HG03432 (cell line): ENCODE measurements around the gene G6PC1.
"Not testable (repeated sequence)": the region's sequence is repeated elsewhere in the genome, so short reads cannot be mapped to it uniquely, and the experiment has no call there.

Experiments
- ATAC-seq: cut with Tn5 transposase; IDR thresholded peaks from one replicate; pipeline ENCODE4 v1.9.1; 2021; ENCODE audit warnings: mild to moderate bottlenecking, moderate library complexity; ENCODE audit not compliant: unreplicated experiment

Gene G6PC1

DNA sequence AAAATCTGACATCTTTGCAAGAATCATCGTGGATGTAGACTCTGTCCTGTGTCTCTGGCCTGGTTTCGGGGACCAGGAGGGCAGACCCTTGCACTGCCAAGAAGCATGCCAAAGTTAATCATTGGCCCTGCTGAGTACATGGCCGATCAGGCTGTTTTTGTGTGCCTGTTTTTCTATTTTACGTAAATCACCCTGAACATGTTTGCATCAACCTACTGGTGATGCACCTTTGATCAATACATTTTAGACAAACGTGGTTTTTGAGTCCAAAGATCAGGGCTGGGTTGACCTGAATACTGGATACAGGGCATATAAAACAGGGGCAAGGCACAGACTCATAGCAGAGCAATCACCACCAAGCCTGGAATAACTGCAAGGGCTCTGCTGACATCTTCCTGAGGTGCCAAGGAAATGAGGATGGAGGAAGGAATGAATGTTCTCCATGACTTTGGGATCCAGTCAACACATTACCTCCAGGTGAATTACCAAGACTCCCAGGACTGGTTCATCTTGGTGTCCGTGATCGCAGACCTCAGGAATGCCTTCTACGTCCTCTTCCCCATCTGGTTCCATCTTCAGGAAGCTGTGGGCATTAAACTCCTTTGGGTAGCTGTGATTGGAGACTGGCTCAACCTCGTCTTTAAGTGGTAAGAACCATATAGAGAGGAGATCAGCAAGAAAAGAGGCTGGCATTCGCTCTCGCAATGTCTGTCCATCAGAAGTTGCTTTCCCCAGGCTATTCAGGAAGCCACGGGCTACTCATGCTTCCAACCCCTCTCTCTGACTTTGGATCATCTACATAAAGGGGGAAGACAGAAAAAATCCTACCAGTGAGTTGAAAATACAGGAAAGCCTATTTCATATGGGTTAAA is at the start of gene G6PC1:
G6PC1 (plus strand) TSS at position 340 of the 872 bp plus-strand sequence; CDS start at position 418, 78 bp downstream.
- no peak for ATAC-seq

DNA sequence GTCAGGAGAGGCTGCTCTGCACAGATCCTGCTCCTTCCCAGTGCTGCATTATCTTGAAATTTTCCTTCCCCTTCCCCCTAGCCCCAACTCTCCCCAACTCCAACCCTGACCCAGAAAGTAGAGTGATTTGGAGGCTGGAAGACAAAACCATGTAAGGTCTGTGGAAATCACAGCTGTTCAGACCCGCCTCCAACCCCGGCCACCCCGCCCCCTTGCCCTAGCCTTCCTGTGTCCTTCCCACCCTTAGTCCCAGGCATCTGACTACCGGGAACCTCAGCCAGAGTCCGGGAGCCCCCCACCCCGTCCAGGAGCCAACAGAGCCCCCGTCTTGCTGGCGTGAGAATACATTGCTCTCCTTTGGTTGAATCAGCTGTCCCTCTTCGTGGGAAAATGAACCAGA is 49.6 kb upstream of the G6PC1 start, which contains the start of gene AOC3:
AOC3 (plus strand) TSS at position 246 of the 400 bp plus-strand sequence; CDS start at position 391, 145 bp downstream.
- no peak for ATAC-seq

DNA sequence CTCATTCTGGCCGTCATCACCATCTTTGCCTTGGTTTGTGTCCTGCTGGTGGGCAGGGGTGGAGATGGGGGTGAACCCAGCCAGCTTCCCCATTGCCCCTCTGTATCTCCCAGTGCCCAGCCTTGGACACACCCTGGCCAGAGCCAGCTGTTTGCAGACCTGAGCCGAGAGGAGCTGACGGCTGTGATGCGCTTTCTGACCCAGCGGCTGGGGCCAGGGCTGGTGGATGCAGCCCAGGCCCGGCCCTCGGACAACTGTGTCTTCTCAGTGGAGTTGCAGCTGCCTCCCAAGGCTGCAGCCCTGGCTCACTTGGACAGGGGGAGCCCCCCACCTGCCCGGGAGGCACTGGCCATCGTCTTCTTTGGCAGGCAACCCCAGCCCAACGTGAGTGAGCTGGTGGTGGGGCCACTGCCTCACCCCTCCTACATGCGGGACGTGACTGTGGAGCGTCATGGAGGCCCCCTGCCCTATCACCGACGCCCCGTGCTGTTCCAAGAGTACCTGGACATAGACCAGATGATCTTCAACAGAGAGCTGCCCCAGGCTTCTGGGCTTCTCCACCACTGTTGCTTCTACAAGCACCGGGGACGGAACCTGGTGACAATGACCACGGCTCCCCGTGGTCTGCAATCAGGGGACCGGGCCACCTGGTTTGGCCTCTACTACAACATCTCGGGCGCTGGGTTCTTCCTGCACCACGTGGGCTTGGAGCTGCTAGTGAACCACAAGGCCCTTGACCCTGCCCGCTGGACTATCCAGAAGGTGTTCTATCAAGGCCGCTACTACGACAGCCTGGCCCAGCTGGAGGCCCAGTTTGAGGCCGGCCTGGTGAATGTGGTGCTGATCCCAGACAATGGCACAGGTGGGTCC is 49.0 kb upstream of the G6PC1 start:
- not testable (repeated sequence) for ATAC-seq

DNA sequence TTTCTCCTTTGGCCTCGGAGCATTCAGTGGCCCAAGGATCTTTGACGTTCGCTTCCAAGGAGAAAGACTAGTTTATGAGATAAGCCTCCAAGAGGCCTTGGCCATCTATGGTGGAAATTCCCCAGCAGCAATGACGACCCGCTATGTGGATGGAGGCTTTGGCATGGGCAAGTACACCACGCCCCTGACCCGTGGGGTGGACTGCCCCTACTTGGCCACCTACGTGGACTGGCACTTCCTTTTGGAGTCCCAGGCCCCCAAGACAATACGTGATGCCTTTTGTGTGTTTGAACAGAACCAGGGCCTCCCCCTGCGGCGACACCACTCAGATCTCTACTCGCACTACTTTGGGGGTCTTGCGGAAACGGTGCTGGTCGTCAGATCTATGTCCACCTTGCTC is 48.2 kb upstream of the G6PC1 start:
- no peak for ATAC-seq

DNA sequence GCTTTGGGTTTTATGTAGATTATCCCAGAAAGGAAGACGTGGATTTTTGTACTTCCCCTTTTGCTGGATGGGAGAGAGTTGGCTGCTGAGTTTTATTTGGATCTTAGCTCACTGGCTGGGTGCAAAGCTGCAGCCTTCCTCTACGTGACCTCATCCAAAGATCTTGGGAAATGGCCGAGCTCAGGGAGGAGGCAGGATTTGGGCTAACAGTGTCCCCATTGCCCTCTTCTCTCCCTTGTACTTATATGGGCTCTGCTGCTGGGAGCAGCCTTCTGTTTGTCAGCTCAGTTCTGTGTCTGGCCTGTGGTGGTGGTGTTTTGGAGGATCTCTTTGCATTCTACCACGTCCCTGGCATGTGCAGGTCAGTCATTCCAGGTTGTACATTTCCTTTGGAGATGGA is 47.6 kb upstream of the G6PC1 start:
- no peak for ATAC-seq

DNA sequence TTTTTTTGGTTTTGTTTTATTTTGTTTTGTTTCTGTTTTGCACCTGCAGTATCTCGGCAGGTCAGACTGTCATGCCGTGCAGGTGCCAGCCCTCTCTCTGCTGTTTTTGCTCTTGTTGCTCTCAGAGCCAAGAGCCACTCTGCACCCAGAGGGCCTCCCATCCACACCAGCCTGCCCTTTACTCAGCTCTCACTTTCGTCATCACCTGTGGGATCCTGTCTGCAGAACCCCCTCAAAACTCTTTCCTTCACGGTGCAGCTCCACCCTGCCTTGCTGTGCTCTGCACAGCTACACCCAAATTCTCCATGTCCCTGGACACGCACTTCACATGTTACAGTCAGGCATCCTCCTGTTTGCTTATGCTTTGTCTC is 47.0 kb upstream of the G6PC1 start:
- no peak for ATAC-seq

DNA sequence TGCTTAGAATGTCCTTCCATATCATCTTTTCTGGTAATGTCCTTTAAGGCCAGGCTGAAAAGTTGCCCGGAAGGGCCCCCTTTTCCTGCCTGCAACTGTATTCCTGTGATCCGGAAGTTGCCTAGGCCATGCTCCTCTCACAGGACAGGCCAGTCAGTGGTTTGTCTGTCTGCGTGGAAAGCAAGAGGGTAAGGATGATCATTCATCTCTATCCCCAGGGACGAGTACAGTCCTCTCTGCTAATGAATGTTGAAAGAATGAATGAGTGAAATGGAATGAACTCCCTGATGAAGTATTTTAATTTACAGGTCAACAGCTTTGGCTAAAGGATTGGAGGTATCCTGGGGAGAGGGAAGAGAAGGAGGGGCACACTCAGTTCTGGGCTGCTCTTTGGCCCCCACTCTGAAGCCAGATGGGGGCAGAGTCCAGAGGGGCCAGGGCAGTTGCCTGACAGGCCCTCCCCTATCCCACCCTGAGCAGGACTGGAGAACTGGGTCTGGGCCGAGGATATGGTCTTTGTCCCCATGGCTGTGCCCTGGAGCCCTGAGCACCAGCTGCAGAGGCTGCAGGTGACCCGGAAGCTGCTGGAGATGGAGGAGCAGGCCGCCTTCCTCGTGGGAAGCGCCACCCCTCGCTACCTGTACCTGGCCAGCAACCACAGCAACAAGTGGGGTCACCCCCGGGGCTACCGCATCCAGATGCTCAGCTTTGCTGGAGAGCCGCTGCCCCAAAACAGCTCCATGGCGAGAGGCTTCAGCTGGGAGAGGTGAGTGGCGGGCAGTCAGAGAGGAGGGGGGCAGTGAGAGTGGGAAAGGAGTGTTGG is 46.4 kb upstream of the G6PC1 start:
- ATAC-seq = no peak

DNA sequence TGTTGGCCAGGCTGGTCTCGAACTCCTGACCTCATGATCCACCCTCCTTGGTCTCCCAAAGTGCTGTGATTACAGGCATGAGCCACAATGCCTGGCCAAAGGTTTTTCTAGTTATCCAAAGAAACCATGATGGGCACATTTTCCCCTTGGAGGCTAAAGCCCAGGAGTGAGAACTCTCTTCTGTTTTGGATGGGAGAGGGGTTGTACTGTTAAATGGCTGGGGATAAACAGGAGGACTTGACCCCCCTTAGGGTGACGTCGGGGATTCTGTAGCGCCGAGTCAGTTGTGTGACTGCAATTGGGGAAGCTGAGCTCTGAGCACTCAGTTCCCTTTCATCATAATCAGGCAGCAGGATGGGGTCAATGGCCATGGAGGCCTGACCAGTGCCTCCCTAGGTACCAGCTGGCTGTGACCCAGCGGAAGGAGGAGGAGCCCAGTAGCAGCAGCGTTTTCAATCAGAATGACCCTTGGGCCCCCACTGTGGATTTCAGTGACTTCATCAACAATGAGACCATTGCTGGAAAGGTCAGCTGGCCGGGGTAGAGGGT is 45.5 kb upstream of the G6PC1 start:
- no peak for ATAC-seq

DNA sequence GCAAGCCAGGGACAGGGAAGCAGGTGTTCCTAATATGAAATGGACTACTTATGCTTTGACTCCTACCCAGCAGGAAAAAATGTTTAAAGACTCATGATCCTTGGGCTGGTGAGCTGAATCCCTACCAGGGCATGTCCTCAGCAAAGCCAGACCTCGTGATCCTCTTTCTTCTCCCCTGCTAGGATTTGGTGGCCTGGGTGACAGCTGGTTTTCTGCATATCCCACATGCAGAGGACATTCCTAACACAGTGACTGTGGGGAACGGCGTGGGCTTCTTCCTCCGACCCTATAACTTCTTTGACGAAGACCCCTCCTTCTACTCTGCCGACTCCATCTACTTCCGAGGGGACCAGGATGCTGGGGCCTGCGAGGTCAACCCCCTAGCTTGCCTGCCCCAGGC is 44.5 kb upstream of the G6PC1 start:
- ATAC-seq = not testable (repeated sequence)

DNA sequence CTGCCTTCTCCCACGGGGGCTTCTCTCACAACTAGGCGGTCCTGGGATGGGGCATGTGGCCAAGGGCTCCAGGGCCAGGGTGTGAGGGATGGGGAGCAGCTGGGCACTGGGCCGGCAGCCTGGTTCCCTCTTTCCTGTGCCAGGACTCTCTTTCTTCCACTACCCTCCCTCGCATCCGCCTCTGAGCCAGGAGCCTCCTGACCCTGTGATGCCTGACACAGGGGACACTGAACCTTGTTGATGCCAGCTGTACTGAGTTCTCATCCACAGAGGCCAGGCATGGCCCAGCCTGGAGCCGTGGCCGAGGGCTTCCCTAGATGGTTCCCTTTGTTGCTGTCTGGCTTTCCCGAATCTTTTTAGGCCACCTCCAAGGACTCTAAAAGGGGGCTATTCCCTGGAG is 44.1 kb upstream of the G6PC1 start:
- not testable (repeated sequence) for ATAC-seq

DNA sequence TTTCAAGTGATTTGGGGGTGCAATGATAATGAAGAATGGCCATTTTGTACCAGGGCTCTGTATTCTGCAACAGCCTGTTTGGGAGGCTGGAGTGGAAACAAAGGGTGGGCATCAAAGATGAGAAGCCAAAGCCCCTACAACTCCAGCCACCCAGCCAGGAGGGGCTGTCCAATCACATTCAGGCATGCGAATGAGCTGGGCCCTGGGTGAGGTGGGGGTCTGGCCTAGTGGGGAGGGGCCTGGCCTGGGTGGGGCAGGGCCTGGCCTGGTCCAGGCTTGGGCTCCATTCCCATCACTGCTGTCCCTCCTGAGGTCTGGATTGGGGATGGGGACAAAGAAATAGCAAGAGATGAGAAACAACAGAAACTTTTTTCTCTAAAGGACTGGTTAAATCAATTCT is 43.2 kb upstream of the G6PC1 start:
- no peak for ATAC-seq

DNA sequence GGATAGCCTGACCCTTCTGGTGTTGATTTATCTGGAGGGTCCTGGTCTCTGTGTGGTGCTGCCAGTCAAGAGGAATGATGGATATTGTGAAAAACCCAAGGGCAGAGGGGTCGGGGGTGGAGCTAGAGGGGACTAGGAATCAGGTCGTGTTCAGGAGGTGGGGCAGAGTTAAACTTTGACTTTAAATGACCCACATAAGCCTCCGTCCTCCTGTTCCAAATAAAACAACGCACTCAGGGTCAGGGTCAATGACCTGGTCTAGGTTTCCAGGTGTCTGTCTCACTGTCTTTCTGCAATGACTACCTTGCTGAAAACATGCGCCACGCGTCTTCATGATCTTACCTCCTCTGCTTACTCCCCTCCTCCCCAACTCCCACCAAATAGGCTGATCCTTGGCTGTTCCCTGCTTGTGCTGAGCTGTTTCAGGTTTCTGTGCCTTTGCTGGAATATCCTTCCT is 34.9 kb upstream of the G6PC1 start:
- no peak for ATAC-seq

DNA sequence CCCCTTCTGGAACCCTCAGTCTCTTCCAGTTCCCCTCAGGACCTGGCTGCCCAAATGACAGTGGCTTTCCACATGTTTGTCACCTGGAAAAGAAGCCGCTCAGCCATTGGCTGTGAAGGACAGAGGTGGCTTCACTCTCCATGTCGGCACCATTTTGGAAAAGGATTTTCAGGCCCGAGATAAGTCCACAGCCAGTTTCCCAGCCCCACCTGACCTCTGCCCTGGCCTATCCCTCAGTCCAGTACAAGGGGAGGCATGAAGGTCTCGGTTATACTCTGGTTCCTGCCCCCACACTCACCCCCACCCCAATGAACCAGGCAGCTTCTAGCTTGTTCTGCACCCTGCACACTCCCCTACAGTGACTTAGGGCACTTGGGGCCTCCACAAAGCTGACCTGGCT is 34.4 kb upstream of the G6PC1 start:
- no peak for ATAC-seq

DNA sequence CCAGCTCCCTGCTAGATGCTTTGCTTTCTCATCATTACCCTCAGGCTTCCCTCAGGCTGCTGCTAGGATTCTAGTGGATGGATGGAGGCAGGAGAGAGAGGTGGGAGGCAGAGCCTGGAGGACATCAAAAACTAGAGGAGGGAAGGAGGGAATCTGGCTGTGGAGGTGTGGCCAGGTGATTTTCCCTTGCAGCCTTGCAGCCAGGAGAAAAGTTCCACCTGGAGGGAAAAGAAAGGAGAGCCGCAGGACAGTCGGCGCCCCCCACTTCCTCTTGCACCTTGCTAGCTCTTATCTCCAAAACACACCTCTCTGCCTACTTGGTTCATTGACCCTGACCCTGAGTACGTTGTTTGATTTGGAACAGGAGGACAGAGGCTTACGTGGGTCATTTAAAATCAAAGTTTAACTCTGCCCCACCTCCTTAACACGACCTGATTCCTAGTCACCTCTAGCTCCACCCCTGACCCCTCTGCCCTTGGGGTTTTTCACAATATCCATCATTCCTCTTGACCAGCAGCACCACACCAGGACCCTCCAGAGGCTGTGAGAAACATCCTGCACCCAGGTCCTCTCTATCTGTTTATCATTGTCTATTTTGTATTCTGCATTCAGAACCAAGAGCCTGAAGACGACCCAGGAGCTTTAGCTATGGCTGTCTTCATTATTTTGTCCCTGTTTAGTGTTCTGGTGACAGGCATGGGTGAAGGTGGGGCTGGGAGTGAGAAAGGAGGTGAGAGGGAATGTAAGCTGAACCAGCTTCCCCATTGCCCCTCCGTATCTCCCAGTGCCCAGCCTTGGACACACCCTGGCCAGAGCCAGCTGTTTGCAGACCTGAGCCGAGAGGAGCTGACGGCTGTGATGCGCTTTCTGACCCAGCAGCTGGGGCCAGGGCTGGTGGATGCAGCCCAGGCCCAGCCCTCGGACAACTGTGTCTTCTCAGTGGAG is 33.7 kb upstream of the G6PC1 start:
- no peak for ATAC-seq

DNA sequence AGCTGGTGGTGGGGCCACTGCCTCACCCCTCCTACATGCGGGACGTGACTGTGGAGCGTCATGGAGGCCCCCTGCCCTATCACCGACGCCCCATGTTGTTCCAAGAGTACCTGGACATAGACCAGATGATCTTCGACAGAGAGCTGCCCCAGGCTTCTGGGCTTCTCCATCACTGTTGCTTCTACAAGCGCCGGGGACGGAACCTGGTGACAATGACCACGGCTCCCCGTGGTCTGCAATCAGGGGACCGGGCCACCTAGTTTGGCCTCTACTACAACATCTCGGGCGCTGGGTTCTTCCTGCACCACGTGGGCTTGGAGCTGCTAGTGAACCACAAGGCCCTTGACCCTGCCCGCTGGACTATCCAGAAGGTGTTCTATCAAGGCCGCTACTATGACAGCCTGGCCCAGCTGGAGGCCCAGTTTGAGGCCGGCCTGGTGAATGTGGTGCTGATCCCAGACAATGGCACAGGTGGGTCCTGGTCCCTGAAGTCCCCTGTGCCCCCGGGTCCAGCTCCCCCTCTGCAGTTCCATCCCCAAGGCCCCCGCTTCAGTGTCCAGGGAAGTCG is 32.8 kb upstream of the G6PC1 start:
- ATAC-seq = not testable (repeated sequence)

DNA sequence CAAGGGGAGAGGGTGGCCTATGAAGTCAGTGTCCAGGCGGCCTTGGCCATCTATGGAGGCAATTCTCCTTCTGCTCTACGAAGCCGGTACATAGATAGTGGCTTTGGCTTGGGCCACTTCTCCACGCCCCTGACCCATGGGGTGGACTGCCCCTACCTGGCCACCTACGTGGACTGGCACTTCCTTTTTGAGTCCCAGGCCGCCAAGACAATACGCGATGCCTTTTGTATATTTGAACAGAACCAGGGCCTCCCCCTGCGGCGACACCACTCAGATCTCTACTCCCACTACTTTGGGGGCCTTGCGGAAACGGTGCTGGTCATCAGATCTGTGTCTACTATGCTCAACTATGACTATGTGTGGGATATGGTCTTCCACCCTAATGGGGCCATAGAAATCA is 32.3 kb upstream of the G6PC1 start:
- no peak for ATAC-seq

DNA sequence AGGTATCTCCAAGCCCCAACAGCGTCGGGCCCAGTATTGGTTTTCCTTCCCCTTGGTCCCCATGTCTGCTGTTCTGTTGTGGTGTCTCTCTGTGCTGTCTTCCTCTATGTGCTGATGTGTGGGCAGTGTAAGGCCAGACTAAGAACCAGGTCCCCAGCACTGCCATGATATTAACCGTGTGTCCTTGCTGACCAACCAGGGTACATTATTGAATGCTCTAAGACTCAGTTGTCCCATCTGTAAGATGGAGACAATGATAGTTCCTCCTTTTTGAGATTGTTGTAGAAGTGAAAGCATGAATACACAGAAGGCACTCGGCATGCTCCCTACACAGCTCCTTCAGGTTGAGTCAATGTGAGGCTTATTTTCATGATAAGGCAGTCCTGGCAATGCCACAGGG is 29.0 kb upstream of the G6PC1 start:
- ATAC-seq = no peak

DNA sequence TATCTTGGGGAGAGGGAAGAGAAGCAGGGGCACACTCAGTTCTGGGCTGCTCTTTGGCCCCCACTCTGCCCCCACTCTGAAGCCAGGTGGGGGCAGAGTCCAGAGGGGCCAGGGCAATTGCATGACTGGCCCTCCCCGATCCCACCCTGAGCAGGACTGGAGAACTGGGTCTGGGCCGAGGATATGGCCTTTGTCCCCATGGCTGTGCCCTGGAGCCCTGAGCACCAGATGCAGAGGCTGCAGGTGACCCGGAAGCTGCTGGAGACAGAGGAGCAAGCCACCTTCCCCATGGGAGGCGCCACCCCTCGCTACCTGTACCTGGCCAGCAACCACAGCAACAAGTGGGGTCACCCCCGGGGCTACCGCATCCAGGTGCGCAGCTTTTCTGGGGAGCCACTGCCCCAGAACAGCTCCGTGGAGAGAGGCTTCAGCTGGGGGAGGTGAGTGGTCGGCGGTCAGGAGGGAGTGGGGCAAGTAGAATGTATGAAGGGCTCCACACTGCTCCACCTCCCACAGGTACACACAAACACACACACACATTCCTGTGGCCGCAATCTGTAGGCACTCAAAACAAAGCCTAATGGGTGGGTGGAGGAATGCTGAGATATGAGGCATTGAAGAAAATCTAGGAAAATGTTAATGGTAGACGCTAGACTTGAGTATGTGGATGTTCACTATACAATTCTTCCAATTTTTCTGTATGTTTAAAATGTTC is 28.2 kb upstream of the G6PC1 start:
- no peak for ATAC-seq
